Measurements from ENCODE around the gene TOM1L1. TPM values are rescaled to one million over a fixed set of nuclear protein-coding genes. Genes with fewer than 3 reads are reported as not detected.
A peak's percentile ranks its signal among the peaks of the same experiment; 100 is the strongest.

Gene TOM1L1
- total RNA-seq, 1 experiment from 2014 or later, result 32.7 TPM

DNA sequence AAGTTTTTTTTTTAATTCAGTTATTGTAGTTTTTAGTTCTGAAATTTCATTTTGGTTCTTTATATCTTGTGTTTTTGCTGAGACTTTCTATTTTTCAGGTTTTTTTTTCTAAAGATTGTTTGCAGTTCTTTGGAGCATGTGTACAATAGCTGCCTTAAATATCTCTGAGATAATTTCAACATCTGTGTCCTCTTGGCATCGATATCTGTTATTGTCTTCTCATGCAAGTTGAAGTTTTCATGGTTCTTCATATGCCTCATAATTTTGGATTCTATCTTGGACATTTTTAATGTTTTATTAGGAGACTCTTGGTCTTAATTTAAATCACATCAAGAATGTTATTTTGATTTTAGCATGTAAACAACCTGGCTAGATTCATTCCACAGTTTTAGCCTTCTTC is 45.0 kb downstream of the TOM1L1 start:
- DNase-seq (ENCODE audit: low read depth), result no peak

DNA sequence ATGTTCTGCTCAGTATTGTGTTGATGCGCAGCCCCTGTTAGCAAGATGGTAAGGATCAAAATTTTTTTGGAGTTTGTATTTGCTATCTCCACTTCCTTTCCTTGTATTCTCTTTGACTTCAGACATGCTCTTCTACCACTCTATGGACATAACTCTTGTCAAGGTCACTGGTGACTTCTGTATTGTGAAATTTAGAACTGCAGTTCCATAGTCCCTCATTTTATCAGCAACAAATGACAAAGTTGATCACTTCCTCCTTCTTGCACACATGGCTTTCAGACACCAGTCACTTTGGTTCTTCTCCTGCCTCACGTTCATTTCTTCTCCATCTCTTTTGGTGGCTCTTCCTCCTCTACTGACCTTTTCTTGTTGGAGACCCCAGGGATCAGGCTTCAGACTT is 46.7 kb downstream of the TOM1L1 start:
- no peak for DNase-seq (ENCODE audit: low read depth)

DNA sequence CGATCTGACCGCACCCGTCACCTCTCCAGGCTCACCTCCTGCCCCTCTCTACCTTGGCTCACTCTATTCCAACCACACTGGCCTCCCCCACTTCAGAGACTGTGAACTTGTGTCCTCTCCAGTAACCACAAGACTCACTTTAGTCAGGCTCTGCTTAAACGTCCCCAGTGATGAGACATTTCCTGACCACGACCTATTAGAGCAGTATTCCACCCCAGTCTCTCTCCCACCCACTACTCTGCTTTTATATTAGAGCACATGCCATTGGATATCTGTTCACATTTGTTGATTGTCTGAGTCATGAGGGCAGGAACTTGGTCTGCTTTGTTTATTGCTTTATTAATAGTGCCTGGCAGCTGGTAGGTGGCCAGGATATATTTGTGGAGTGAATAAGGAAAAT is 47.7 kb downstream of the TOM1L1 start:
- DNase-seq (ENCODE audit: low read depth), result peak; percentile 82

DNA sequence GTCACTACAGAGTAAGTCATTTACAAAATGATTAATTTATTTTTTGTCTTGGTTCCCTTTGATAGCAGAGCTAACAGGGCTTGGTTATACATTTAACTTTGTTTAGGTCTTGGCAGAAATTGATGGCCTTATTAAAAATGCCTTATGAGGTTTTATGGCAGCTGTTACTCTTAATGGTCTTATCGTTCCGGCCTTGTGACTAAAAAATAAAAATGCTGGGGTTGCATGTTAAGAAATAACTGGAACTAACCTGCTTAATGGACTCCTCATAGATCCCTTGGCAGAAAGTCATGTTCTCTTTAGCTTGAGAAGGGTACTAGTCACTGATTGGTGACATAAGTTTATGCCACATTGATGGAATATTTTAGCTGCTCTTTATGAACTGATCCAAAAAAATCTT is 49.5 kb downstream of the TOM1L1 start:
- DNase-seq (ENCODE audit: low read depth), result no peak

DNA sequence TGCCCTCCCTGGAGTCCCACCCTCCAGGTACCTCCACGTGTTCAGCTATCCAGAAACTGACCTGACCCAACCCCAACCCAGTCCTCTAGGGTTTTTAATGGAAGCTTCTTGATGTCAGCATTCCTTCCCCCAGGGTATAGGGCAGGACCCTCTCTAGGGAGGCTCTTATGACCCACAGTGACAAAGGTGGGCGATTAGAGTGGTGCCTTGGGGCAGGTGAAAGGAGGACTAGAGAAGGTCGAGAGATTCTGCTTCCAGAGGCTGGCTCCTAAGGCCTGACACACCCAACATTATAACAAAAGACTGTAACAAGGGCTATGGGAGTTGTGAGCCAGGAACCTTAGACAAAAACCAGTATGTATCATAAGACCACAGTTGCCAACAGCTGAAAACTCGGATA is 50.6 kb downstream of the TOM1L1 start:
- no peak for DNase-seq (ENCODE audit: low read depth)

DNA sequence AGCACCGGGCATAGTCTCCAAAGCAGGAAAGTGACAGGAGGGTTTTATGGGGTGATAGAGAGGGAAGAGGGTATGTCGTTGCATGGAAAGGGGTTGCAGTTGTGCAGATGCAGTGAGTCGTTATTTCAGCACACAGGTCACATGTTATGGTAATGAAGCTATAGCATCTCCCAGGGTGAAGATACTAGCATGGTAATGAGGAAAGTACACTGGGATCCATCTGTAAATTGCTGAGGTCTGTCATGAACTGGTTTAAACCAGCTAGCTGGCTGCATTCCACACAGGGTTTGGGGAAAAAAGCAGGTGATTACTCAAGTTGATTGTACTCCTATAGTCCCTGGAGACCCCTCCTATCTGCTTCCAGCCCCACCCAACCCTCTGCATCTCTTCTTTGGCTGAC is 56.1 kb downstream of the TOM1L1 start:
- no peak for DNase-seq (ENCODE audit: low read depth)

DNA sequence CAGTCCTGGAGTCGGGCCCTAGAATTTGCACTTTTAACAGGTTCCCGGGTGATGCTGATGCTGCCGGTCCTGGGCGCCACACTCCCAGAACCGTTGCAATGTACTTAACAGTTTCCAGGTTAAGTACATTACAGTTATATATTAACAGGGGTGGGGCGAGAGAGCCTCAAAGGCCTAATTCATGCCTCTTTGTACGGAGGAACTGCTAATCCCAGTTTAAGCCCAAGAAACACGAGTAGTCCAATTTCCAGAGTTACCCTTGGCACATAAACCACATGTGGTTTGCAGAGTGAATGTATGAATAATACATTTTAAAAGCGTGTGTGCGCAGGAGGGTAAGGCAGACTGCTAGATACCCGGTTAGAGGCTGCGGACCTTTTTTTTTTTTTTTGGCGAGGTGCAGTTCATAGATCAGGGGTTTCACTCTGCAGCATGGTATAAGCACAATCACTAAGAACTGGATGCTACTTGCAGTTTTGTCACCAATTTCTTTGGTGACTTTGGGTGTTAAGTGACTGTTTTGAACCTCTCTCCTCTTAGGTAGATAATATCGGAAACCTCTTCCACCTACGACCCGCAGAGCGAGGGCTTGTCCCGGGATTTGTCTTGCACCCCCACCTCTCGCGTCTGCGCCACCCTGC is 67.1 kb downstream of the TOM1L1 start:
- DNase-seq (ENCODE audit: low read depth), result peak; percentile 7

DNA sequence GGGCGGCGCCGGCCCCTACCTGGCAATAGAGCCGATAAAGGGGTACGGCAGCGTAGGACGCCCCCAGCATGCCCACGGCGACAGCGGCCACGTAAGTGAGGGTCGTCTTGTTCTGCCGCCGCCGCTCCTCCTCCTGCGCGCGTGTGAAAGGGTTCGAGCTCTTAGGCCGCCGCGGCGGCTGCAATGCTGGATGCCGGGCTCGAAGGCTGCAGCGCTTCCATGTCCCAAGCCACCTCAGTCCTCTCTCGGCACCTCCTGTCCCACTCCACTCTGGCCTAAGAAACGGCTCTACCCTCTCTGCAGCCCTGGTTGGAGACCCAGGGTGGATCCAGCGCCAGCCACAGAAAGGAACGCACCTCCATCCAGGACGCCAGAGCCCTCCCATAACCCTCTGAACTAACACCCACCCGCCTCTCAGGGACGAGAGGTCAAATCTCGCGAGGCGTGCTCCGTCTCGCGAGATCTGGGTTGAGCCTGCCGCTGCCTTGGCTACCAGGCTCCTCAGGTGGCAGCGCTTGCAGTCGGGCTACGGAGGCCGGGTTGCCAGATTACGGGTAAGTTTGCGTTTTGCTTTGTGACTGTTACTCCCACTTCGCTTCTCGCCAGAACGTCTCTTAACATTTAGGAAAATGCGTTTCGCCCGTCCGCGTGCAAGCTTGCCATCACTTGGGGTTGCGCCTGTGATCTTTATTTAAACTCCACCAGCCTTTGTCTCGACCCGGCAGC is 67.8 kb downstream of the TOM1L1 start, which contains the start of the genes COX11 and STXBP4:
Gene COX11, minus strand, starts transcription at position 393 of the 726 bp plus-strand sequence. Its CDS starts 8 bp downstream, at position 385.
Gene STXBP4, plus strand, starts transcription at position 504 of the 726 bp plus-strand sequence. CDS start 17,455 bp downstream, outside the sequence.
- peak; percentile 96 for DNase-seq (ENCODE audit: low read depth)

DNA sequence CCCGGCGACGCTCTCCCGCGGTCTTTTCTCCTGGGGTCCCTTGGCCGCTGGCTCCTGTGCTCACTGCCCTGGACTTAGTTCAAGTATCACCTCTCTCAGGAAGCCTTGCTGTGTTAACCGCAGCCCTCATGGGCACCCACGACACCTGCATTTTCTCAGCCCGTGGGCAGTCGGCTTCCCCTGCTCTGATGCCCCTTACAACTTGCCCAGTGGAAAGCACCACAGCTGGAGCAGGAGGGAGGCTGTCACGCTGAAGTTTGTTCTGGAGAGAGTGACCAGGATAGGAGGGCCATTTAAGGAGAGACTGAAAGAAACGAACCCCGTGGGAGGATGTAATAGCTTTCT is 68.3 kb downstream of the TOM1L1 start:
- DNase-seq (ENCODE audit: low read depth), result no peak

DNA sequence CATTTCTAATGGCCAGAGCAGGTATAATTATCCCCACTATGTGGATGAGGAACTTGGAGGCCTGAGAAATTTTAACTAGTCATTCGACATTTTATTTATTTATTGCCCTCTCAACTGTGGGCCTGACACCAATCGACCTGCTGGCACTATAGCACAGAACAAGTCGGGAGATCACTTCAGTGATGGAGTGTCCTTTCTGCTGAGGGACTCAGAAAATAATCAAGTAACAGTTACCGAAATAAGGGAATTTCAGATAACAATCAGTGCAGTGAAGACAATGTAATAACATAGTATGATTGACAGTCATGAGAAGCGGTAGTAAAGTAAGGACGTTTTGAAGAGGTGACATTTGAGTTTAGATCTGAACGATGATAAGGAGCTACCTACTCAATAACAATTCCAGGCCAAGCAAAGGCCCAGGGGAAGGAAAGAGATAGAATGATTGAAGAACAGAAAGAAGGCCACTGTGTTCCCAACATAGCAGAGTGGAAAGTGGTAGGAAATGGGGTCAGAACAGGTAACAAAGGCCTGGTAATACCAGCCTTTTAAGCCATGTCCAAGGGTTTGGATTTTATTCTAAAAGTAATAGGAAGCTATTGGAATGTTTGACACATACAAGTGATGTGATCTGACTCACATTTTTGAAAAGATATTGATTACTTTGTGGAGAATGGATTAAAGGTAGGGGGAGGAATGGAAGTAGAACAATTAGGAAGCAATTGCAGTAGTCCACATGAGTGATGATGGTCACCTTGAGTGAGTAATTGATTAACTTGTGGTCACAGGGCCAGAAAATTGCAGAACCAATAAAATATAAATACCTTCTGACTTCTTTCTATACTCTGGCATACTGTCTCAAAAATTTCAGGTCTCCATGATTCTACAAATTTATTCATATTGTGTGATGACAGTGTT is 69.3 kb downstream of the TOM1L1 start:
- no peak for DNase-seq (ENCODE audit: low read depth)

DNA sequence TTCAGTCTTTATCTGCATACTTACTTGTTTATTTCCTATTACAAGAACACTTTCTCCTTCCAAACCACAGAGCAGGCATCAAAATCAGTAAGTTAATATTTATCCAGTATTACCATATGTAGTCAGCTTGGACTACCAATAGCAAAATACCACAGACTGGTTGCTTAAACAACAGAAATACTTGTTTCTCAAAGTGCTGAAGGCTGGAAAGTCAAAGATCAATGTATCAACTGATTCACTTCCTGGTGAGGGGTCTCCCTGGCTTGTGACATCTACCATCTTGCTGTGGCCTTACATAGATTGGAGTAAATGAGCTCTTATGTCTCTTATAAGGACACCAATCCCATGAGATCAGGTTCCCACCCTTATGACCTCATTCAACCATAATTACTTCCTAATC is 70.5 kb downstream of the TOM1L1 start:
- no peak for DNase-seq (ENCODE audit: low read depth)

DNA sequence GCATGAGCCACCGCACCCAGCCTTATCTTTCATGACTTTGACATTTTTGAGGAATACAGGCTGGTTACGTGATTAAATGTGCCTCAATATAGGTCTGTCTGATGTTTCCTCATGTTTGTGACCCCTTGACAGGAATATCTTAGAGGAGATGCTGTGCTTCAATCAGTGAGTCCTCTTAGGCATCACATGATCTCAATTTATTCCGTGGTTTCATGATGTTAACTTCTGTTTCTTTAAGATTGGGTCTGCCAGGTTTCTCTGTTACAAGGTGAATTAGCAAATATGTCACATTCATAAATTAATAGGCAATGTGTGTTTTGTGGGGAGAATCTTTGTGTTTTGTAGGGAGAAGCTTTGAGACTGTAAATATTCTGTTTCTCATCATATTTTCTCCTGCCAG is 71.2 kb downstream of the TOM1L1 start:
- DNase-seq (ENCODE audit: low read depth), result no peak

DNA sequence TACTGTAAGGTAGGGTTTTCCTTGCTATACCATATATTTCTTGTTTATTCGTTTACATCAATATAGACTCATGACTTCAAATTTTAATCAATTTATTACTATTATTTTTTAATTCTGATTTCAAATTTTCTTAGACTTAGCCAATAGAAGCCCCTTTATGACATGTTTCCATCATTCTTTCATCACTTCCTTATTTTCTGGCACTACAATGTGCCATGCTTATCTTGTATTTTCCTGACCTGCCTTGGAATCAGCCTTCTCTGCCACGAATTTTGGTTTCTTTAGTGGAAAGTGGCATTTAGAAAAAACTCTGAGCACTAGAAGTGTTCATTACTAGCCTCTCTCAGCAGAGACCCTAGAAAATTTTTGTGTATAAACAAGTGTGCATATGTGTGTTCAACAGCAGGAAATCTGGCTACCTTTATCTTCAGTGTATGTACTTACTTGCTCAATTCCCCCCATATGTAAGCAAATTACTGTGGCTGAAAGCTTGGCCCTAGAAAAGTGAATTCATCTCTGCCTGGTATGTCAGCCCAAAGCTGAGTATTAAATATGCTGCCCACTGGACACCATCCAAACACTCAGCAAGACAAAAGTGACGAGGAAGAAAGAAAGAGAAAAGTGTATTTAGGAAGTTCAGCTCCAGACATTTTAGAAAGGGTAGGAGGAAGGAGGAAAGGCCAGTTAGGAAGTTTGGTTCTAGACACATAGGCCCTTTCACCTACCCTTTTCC is 71.9 kb downstream of the TOM1L1 start:
- DNase-seq (ENCODE audit: low read depth), result no peak

DNA sequence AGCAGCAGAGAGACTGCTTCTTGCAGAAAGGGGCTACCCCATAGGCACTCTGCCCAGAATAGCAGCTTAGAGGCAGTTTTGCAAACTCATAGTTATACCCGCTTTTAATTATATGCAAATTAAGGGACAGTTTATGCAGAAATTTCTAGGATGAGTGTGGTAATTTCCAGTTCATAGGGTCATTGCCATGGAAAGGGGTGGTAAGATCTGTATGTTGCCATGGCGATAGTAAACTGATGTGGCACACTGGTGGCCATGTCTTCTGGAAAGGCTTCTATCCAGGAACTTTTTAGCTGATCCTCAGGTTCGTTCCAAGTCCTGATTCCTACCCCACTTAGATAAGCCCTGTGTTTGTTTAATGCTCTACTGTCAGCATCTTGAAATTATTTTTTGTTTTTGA is 74.1 kb downstream of the TOM1L1 start:
- DNase-seq (ENCODE audit: low read depth), result no peak

DNA sequence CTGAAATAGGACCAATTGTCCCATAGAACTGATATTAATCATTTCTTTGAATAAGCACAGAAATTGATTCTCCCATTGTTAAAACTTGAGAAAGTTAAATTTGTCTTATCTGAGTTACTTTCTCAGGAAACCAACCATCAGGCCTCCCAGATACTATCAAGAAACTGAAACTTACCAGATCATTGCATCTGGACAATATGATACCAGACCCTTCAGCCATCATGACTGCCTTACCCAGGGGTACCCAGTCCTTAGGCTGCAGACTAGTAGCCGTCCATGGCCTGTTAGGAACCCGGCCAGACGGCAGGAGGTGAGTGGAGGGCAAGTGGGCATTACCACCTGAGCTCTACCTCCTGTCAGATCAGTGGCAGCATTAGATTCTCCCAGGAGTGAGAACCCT is 75.7 kb downstream of the TOM1L1 start:
- no peak for DNase-seq (ENCODE audit: low read depth)

DNA sequence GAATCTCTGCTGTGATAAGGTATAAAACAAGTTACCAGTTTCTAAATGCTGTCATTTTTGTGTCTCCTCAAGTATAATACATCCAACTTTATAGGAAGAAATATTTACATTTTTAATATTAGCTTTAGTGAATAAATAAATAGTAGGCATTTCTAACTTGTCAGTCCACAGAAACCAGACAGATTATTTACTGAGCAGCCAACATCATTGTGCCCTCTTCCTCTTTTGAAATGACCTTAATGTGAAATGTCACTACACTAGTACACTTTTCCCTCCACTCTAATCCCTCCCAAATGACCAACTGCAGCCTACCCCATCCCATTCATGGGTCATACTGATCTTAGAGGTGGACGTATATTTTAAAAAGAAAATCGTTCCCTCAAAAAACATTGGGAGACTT is 77.1 kb downstream of the TOM1L1 start:
- DNase-seq (ENCODE audit: low read depth), result no peak

DNA sequence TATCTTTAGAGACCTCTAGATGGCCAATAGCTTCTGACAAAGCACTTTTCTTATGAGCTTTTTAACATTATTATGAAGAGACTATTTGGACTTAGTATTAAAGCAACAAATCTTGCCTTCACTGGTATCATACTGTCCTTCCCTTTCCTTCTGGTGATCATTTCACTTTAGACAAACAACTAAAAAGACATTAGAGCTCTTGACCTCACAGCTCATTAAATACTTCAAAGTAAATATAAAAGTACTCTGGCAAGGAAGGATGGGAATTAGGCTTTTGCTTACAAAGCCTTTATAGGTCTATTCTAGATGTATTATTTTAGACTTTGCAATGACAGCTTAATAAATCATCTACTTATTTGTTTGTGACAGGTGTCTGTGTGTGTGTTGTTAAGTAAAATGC is 79.0 kb downstream of the TOM1L1 start:
- no peak for DNase-seq (ENCODE audit: low read depth)

DNA sequence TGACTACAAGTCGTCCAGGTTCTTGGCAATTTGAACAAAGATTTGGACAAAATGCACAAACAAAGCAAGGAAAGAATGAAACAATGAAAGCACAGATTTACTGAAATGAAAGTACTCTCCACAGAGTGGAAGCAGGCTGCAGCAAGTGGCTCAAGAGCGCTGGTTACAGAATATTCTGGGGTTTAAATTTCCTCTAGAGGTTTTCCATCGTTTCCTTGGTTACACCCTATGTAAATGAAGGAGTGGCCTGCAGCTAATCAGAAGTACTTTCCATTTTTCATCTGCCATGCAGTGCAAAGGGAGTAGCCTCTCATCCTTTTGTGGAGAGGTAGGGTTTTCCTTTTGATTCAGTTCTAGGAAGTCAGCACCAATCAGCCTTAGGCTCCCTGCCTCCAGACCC is 79.7 kb downstream of the TOM1L1 start:
- DNase-seq (ENCODE audit: low read depth), result no peak

DNA sequence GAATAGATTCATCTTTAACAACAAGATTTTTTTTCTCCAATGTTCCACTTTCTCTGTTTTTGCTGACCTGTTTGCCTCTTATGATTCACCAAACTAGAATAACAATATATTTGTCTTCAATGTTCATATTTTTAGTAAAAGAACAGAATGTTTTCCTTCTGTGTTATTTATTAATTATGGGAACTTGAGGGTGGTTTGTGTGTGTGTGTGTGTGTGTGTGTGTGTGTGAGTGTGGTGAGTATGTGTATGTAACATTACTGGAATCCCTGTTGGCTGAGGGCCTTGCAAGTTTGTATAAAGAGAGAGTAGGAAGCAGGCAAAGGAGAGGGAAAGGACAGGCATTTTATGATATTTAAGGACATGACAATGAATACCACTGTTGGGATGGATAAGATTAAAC is 81.7 kb downstream of the TOM1L1 start:
- DNase-seq (ENCODE audit: low read depth), result no peak

DNA sequence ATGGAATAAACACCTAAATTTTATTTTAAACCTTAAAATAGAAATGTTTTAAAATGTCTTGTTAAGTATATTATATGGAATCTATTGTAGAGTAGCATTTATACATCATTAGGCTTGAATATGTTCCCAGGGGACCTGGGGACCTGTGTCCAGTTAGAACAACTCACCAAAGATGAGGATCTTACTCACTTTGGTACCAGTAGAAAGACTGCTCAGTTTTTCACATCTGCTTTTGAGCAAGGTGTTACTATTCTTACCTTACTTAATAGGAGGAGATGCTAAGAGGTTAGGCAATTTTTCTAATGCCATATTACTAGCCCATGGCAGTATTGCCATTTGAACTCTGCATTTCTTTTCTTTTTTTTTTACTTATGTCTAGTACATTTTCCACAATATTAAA is 82.6 kb downstream of the TOM1L1 start:
- no peak for DNase-seq (ENCODE audit: low read depth)

DNA sequence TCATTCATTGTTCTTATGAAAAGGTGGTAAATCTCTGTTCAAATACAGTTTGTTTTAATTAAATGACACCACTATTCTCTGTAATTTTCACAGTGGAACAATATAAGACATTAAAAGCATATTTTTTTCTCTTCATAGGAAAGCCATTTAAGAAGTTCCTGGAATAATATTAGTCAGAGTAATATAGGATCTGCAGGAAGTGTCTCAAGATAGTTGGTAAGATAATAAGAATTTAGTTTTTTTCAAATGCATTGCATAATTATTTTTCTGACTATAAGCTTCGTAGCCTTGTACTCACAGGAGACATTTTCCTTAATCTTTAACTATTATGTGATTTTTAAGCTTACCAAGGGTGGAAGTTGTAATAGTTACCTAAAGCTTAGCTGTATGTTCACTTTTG is 84.8 kb downstream of the TOM1L1 start:
- DNase-seq (ENCODE audit: low read depth), result no peak

DNA sequence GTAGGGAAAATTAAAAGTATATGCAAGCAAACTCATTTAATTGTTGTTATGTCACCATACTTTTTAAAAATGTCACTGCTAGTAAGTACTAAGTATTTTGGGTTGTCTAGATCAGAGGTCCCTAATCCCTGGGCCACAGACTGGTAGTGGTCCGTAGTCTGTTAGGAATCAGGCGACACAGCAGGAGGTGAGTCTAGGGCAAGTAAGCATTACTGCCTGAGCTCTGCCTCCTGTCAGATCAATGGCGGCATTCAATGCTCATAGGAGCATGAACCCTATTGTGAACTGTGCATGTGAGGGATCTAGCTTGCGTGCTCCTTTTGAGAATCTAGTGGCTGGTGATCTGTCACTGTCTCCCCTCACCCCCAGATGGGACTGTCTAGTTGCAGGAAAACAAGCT is 89.5 kb downstream of the TOM1L1 start:
- no peak for DNase-seq (ENCODE audit: low read depth)

Data from Daoy (cell line).